HK-2 (cell line): ENCODE results near the gene RABL6.
"Not testable (repeated sequence)": the region's sequence is repeated elsewhere in the genome, so short reads cannot be mapped to it uniquely, and the experiment has no call there.

ENCODE experiments used
- DNase-seq: peaks from one replicate; pipeline ENCODE4 v3.0.0-alpha.2; 2018; ENCODE audit not compliant: unreplicated experiment

RABL6 gene

DNA sequence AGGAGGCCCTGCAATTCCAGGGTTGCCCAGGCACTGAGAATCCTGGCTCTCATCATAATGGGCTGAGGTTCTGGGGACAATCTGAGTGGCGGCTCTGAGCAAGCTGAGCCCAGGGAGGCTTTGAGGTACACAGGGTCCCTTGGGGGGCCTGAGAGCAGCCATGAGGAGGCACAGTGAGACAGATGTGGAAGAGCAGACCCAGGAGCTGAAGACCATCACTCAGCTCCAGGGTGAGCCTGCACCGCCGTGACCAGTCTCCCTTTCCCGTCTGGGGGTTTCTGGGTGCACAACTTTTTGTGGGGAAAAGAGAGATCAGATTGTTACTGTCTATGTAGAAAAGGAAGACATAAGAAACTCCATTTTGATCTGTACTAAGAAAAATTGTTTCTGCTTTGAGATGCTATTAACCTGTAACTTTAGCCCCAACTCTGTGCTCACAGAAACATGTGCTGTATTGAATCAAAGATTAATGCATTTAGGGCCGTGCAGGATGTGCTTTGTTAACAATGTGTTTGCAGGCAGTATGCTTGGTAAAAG lies 11.4 kb upstream of the RABL6 start, which contains the start of gene CCDC183:
TSS of gene CCDC183 (plus strand) at position 101 of the 537 bp plus-strand sequence. CDS start at position 161, 60 bp downstream.
- DNase-seq: no peak

GRCh38 chr9:136796775-136797347 lies 10.9 kb upstream of the RABL6 start:
- not testable (repeated sequence) for DNase-seq

DNA sequence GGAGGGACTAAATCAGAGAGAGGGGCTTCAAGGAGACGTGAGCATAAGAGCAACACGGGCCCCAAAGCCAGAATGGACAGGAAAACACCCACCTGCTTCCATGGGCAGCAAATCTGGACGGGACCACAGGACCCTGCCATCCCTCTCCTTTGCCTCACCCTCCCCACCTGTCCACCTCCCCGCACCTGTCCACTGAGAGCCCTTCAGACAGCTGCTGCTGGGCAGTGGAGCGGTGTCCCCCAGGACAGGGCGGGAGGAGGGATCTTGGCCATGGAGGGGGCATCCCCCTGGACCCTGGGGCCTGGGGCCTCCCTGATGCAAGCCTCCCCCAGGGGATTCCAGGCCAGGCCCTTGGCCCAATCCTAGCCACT lies 9.1 kb upstream of the RABL6 start:
- no peak for DNase-seq

- no peak for DNase-seq
Observed at GRCh38 chr9:136799079-136799853, 8.5 kb upstream of the RABL6 start.

DNA sequence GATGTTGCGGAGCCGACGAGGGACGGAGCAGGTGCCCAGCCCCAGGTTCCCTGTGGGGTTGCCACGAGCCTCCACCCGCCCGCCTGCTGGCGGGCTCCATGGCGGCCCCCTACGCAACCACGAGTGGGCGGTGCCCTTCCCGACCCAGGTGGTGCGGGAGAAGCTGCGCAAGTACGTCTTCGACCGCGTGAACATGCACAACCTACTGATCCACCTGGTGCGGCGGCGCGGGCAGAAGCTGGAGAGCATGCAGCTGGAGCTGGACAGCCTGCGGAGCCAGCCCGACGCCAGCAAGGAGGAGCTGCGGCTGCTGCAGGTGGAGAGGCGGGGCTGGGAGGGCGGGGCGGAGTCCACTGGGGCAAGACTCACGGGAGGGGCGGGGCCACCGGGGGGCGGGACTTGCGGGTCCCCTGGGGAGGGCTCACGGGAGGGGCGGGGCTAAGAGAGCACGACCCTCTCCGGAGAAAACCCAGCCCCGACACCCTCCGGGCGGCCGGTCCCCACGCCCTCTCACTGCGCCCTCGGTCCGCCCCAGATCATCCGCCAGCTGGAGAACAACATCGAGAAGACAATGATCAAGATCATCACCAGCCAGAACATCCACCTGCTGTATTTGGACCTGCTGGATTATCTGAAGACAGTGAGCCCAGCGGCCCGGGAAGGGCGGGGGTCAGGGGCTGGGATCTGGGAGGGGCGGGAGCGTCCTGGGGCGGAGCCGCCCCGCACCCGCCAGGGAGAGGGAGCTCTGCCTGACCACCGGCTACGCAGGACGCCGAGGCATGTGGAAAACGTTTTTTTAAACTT lies 7.7 kb upstream of the RABL6 start:
- peak; percentile 89 for DNase-seq

DNA sequence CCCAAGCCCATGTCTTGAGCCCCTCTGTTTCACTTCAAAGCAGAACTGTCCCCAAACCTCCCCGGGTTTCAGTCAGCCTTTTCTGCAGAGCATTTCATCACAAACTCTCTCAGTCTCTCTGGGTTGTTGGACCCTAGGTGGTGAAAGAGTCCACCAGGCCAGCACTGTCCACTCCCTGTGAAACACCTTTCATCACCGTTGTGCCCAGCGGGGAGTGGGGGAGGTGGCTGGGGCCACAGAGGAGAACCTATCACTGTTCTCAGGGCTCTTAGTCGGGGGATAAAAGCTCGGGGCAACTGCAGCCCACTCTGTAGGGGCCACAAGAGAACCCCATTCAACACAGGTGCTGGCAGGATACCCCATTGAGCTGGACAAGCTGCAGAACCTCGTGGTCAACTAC lies 5.4 kb upstream of the RABL6 start:
- DNase-seq: no peak

DNA sequence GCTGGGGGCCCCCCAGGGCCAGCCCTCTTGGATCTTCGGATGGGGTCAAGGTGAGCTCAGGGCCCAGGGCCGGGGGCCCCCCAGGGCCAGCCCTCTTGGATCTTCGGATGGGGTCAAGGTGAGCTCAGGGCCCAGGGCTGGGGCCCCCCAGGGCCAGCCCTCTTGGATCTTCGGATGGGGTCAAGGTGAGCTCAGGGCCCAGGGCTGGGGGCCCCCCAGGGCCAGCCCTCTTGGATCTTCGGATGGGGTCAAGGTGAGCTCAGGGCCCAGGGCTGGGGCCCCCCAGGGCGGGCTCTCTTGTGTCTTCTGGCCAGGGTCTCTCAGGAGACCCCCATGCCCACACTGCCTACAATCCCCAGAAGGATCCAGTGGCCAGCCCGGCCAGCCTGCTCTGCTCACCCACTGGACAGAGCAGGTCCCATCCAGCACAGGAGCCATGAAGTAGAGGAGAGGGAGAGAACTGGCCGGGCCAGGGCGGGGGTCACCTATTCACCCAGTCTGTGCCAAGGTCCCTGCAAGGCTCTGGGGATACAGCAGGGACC lies 4.7 kb upstream of the RABL6 start:
- DNase-seq: not testable (repeated sequence)

- DNase-seq: no peak
Observed at GRCh38 chr9:136803551-136804508, 3.9 kb upstream of the RABL6 start.

DNA sequence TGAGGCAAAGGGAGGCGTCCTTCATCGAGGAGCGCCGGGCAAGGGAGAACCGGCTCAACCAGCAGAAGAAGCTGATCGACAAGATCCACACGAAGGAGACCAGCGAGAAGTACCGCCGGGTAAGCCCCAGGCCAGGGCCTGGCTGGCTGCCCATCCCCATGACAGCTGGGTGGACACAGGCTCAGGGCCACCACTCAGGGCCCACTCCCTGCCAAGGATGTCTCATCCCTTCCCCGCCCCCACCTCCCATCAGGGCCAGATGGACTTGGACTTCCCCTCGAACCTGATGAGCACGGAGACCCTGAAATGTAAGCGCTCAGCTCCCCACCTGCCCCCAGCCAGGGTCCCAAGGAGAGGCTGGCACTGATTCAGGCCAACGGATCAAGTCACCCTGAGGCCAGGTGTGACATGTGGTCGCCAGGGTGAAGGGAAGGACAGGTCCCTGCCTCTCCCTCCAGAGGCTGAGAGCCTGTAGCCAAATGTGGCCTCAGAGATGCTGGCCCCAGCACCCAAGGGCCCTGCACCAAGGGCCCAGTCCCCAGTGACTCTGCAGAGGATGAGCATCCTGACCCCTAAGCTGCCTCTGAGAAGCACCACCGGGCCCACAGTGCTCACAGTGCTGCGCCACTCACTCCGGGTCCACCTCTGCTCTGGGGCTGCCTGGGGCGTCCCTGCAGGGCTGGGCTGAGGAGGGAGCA lies 3.1 kb upstream of the RABL6 start:
- DNase-seq: no peak

DNA sequence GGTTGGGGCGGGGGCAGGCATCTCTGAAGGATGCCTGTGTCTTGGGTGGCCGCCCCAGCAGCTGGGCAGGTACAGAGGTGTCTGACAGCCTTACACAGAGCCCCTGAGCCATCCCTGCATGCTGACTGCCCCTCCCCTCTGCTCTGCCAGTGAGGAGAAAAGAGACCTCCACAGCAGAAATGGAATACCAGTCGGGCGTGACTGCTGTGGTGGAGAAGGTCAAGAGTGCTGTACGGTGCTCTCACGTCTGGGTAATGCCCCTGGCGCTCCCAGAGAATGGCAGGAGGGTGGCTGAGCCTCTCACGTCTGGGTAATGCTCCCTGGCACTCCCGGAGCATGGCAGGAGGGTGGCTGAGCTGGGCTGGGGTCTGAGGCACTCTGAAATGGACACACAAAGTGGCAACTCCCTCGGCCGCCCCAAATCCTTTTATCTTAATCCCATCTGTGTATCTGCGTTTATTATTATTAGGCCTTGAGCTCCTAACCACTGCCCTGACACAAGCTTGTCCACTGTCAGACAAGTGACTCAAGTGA lies 2.5 kb upstream of the RABL6 start:
- DNase-seq: no peak

DNA sequence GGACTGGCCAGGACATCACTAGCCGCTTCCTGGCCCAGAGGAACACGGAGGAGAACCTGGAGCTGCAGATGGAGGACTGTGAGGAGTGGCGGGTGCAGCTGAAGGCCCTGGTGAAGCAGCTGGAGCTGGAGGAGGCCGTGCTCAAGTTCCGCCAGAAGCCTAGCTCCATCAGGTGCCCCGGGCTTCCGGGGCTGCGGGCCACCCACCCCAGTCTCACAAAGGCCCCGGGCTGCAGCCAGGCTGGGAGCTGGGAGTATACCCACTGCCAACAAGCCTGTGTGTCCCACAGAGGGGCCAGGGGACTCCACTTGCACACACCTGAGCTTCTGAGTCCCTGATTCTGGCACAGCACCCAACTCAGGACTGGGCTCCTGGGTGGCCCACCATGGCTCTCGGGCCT lies 1.7 kb upstream of the RABL6 start:
- DNase-seq: no peak

DNA sequence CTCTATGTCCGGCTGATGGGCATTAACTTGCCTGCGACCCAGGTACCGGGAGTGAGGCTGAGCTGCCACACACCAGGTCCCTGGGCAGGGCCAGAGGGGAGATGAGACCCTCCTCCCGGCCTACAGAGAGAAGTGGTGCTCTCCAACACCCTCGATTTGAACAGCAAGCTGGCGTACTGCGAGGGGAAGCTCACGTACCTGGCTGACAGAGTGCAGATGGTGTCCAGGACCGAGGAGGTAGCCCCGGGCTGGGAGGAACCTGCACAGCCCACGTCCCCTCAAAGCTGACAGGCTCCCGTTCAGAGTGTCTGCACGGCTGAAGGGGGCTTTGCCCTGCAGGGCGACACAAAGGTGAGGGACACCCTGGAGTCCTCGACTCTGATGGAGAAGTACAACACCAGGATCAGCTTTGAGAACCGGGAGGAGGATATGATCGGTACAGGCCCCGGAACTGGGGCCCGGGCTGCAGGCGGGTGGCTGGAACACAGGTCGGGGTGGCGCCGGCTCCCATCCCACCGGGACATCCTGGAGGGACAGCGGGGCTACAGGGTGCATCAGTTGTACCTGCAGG lies 1.0 kb upstream of the RABL6 start:
- DNase-seq: no peak

DNA sequence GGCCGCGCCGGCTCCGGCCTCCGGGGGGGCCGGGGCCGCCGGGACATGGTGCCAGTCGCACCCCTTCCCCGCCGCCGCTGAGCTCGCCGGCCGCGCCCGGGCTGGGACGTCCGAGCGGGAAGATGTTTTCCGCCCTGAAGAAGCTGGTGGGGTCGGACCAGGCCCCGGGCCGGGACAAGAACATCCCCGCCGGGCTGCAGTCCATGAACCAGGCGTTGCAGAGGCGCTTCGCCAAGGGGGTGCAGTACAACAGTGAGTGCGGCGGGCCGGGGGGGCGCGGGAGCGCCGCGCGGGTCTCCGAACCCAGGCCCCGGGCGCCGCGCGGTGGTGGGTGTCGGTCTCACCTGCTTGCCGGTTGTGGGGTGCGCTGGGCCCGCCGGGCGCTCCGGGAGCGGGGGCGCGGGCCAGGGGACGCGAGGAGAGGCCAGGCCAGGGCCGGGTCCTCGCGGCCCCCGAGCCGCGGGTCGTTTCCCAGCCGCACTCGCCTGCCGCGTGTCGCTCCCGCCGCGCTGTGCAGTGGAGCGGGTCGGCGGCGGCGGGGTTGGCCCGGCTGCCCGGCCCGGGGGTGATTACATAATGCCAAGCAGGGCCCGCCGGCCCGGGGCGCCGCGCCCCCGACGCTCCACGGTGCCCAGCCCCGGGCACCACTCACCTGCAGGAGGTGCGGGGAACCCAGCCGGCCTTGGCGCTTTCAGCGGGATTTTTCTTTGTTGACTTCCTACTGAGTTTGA lies 492 bp downstream of the RABL6 start:
- peak; percentile 39 for DNase-seq

GRCh38 chr9:136808806-136809158 lies 1.0 kb downstream of the RABL6 start:
- no peak for DNase-seq

GRCh38 chr9:136814725-136815421 lies 7.1 kb downstream of the RABL6 start:
- DNase-seq: no peak

DNA sequence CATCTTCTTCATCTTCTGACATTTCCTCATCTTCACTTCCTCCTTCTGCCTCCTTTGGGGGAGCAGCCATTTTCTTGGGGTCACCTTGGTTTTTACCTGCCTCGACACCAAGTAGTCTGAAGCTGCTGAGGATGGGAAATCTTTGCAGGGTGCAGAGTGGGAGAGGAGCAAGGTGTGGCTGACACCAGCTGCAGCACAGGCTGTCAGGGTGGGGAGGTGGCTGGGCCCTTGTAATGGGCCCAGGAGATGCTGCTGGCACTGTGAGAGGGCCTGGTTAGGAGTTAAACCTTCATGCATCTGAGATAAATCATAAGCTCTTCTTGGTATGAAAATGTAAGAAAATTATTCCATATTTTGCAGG lies 7.7 kb downstream of the RABL6 start:
- no peak for DNase-seq

DNA sequence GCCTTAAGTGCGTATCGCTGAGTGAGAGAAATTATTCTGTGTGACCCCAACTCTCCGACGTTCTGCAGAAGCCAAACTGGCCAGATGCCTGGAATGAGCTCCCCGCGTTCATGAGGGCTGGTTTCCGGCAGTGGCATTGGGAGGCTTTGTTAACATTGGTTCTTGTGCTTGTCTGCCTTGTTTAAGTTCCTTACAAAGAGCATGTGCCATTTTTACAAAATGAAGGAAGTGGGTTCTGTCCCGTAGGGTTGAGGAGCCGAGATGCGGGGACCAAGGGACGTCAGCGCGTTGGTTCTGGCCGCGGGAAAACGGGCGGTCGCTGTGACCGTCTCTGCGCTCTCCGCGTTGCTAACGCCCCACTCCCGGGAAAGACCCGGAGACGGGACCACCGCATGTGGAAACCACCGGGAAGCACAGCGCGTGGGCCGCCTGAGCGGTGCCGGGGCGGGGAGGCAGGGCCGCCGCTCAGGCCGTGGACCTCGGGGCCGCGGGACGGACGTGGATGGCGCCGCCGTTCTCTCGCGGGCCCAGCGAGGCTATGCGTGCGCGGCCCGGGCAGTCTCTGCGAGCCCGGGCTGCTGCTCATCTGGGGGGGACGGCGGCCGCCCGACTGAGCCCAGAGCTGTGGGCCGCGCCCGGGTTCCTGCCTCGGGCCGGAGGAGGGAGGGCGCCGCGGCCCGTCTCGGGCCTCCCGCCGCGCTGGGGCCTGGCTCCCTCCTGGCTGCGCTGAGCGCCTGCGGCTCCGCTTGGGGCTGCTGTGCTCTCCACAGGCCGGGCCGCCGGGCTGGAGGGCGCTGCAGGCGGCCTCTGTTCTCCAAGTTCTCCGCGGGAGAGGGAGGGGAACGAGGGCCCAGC lies 13.4 kb downstream of the RABL6 start:
- DNase-seq: no peak
